Measurements from ENCODE around the gene KCNQ1.
A peak's percentile ranks its signal among the peaks of the same experiment; 100 is the strongest.
"Not testable (repeated sequence)": the region's sequence is repeated elsewhere in the genome, so short reads cannot be mapped to it uniquely, and the experiment has no call there.

The KCNQ1 gene

DNA sequence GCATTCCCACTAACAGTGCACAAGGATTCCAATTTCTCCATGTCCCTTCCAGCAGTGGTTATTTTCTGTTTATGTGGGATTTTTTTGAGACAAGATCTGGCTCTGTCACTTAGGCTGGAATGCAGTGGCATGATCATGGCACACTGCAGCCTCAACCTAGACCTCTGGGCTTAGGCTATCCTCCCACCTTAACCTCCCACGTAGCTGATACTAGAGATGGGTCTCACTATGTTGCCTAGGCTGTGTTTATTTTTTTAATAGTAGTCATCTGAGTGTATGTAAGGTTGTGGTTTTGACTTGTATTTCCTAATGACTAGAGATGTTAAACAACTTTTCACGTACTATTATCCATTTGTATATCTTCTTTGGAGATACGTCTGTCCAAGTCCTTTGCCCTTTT lies 180.4 kb downstream of the KCNQ1 start:
- no peaks in the 10 kb centered on the region for H3K79me1 ChIP-seq (replicated peaks; ENCODE audit: low read length, poor library complexity, severe bottlenecking)
- H3K14ac ChIP-seq (ENCODE audit: low read length in 2 of 2) = no peak overlapping the region

GRCh38 chr11:2630679-2631078 lies 185.9 kb downstream of the KCNQ1 start:
- H3K79me1 ChIP-seq (replicated peaks; ENCODE audit: low read length, poor library complexity, severe bottlenecking) = no peaks in the 10 kb centered on the region
- no peak overlapping the region for H3K4me2 ChIP-seq (ENCODE audit: low read length, poor library complexity, severe bottlenecking)
- no peaks in the 10 kb centered on the region for H3K36me3 ChIP-seq (ENCODE audit: control insufficient read depth in 1 of 2, insufficient read depth in 2 of 2, low read depth in 1 of 2, low read length in 2 of 2)
- H3K23ac ChIP-seq (ENCODE audit: low read length in 2 of 2) = no peak overlapping the region
- no peak overlapping the region for H3K9ac ChIP-seq (ENCODE audit: low read length)
- H3K18ac ChIP-seq (ENCODE audit: low read depth in 1 of 2, low read length in 2 of 2) = no peak overlapping the region
- H2BK15ac ChIP-seq (ENCODE audit: low read depth, poor library complexity, severe bottlenecking) = no peak overlapping the region
- no peak overlapping the region for H2AK5ac ChIP-seq (ENCODE audit: low read length, severe bottlenecking)
- no peak overlapping the region for H3K14ac ChIP-seq (ENCODE audit: low read length in 2 of 2)
- H3K4me1 ChIP-seq (ENCODE audit: control insufficient read depth, insufficient read depth, low read depth, low read length) = no peaks in the 10 kb centered on the region
- H3K4me3 ChIP-seq (ENCODE audit: insufficient read depth in 1 of 2, low read depth in 1 of 2, low read length in 2 of 2) = no peak overlapping the region
- no peak overlapping the region for H2BK120ac ChIP-seq (ENCODE audit: low read depth, low read length)
- H3K9me3 ChIP-seq (ENCODE audit: control insufficient read depth, low read length) = peaks cover 81% of the 10 kb centered on the region
- H2BK12ac ChIP-seq (ENCODE audit: low read length in 2 of 2) = no peak overlapping the region
- no peak overlapping the region for H2BK5ac ChIP-seq (ENCODE audit: low read depth, low read length, poor library complexity, severe bottlenecking)
- no peak overlapping the region for H4K8ac ChIP-seq (ENCODE audit: low read length)
- no peak for DNase-seq
- H3K4ac ChIP-seq (ENCODE audit: low read depth in 1 of 2, low read length in 2 of 2) = no peak overlapping the region
- whole genome bisulfite sequencing = no CpG with 5 or more reads among the region's 1 CpG
- H3K27me3 ChIP-seq (ENCODE audit: control insufficient read depth in 1 of 2, insufficient read depth in 1 of 2, low read length in 2 of 2) = no peaks in the 10 kb centered on the region
- no peak overlapping the region for H4K91ac ChIP-seq (ENCODE audit: low read length)
- no peak overlapping the region for H3K27ac ChIP-seq (ENCODE audit: low read length, poor library complexity, severe bottlenecking)
- no peak overlapping the region for H2AFZ ChIP-seq (ENCODE audit: low read depth, low read length)

More for the DNA sequence above, 180.4 kb downstream of the KCNQ1 start:
- H4K91ac ChIP-seq (ENCODE audit: low read length) = no peak overlapping the region
- no peak overlapping the region for H2AK5ac ChIP-seq (ENCODE audit: low read length, severe bottlenecking)
- 33% methylated on average over 2 of the region's 3 CpGs for WGBS
- no peak overlapping the region for H3K4me3 ChIP-seq (ENCODE audit: insufficient read depth in 1 of 2, low read depth in 1 of 2, low read length in 2 of 2)
- H3K36me3 ChIP-seq (ENCODE audit: control insufficient read depth in 1 of 2, insufficient read depth in 2 of 2, low read depth in 1 of 2, low read length in 2 of 2) = no peaks in the 10 kb centered on the region
- no peak overlapping the region for H4K8ac ChIP-seq (ENCODE audit: low read length)
- no peaks in the 10 kb centered on the region for H3K4me1 ChIP-seq (ENCODE audit: control insufficient read depth, insufficient read depth, low read depth, low read length)
- no peak overlapping the region for H3K4ac ChIP-seq (ENCODE audit: low read depth in 1 of 2, low read length in 2 of 2)
- H2BK12ac ChIP-seq (ENCODE audit: low read length in 2 of 2) = no peak overlapping the region
- peak; percentile 30 for DNase-seq
- no peak overlapping the region for H2BK15ac ChIP-seq (ENCODE audit: low read depth, poor library complexity, severe bottlenecking)
- H3K27ac ChIP-seq (ENCODE audit: low read length, poor library complexity, severe bottlenecking) = no peak overlapping the region
- no peak overlapping the region for H2BK120ac ChIP-seq (ENCODE audit: low read depth, low read length)
- H3K9me3 ChIP-seq (ENCODE audit: control insufficient read depth, low read length) = peaks cover 86% of the 10 kb centered on the region
- H3K9ac ChIP-seq (ENCODE audit: low read length) = no peak overlapping the region
- H2BK5ac ChIP-seq (ENCODE audit: low read depth, low read length, poor library complexity, severe bottlenecking) = no peak overlapping the region
- no peak overlapping the region for H3K23ac ChIP-seq (ENCODE audit: low read length in 2 of 2)
- no peak overlapping the region for H3K18ac ChIP-seq (ENCODE audit: low read depth in 1 of 2, low read length in 2 of 2)
- no peak overlapping the region for H3K4me2 ChIP-seq (ENCODE audit: low read length, poor library complexity, severe bottlenecking)
- no peak overlapping the region for H2AFZ ChIP-seq (ENCODE audit: low read depth, low read length)
- H3K27me3 ChIP-seq (ENCODE audit: control insufficient read depth in 1 of 2, insufficient read depth in 1 of 2, low read length in 2 of 2) = no peaks in the 10 kb centered on the region

GRCh38 chr11:2631161-2631560 lies 186.4 kb downstream of the KCNQ1 start:
- Histone ChIP-seq H4K91ac (ENCODE audit: low read length) (no peak overlapping the region), H2BK120ac (ENCODE audit: low read depth, low read length) (no peak overlapping the region)
- WGBS = 73% methylated on average over 1 of the region's 1 CpG

GRCh38 chr11:2639763-2640162 lies 195.0 kb downstream of the KCNQ1 start:
- H2AK5ac ChIP-seq (ENCODE audit: low read length, severe bottlenecking); H3K4ac ChIP-seq (ENCODE audit: low read depth in 1 of 2, low read length in 2 of 2); H3K4me1 ChIP-seq (ENCODE audit: control insufficient read depth, insufficient read depth, low read depth, low read length); H3K9ac ChIP-seq (ENCODE audit: low read length); H2BK5ac ChIP-seq (ENCODE audit: low read depth, low read length, poor library complexity, severe bottlenecking); H3K36me3 ChIP-seq (ENCODE audit: control insufficient read depth in 1 of 2, insufficient read depth in 2 of 2, low read depth in 1 of 2, low read length in 2 of 2); H3K14ac ChIP-seq (ENCODE audit: low read length in 2 of 2); H2BK120ac ChIP-seq (ENCODE audit: low read depth, low read length); H3K27ac ChIP-seq (ENCODE audit: low read length, poor library complexity, severe bottlenecking); H2AFZ ChIP-seq (ENCODE audit: low read depth, low read length); H2BK12ac ChIP-seq (ENCODE audit: low read length in 2 of 2); DNase-seq; H3K27me3 ChIP-seq (ENCODE audit: control insufficient read depth in 1 of 2, insufficient read depth in 1 of 2, low read length in 2 of 2); H3K23ac ChIP-seq (ENCODE audit: low read length in 2 of 2); H4K8ac ChIP-seq (ENCODE audit: low read length); H3K79me1 ChIP-seq (replicated peaks; ENCODE audit: low read length, poor library complexity, severe bottlenecking); H3K4me2 ChIP-seq (ENCODE audit: low read length, poor library complexity, severe bottlenecking); H3K18ac ChIP-seq (ENCODE audit: low read depth in 1 of 2, low read length in 2 of 2); H4K91ac ChIP-seq (ENCODE audit: low read length); H2BK15ac ChIP-seq (ENCODE audit: low read depth, poor library complexity, severe bottlenecking): not testable (repeated sequence)
- 94% methylated on average over 12 of the region's 13 CpGs for WGBS
- Histone ChIP-seq H3K9me3 (ENCODE audit: control insufficient read depth, low read length) (peaks cover 54% of the 10 kb centered on the region), H3K4me3 (ENCODE audit: insufficient read depth in 1 of 2, low read depth in 1 of 2, low read length in 2 of 2) (peak overlapping the region in 1 of 2 experiments; percentile 29)

More at GRCh38 chr11:2631161-2631560, 186.4 kb downstream of the KCNQ1 start:
- H3K14ac ChIP-seq (ENCODE audit: low read length in 2 of 2) = no peak overlapping the region
- no peak overlapping the region for H2AFZ ChIP-seq (ENCODE audit: low read depth, low read length)
- no peak overlapping the region for H3K9ac ChIP-seq (ENCODE audit: low read length)
- H3K79me1 ChIP-seq (replicated peaks; ENCODE audit: low read length, poor library complexity, severe bottlenecking) = no peaks in the 10 kb centered on the region
- peak overlapping the region in 1 of 2 experiments; percentile 39 for H3K4me3 ChIP-seq (ENCODE audit: insufficient read depth in 1 of 2, low read depth in 1 of 2, low read length in 2 of 2)
- no peaks in the 10 kb centered on the region for H3K27me3 ChIP-seq (ENCODE audit: control insufficient read depth in 1 of 2, insufficient read depth in 1 of 2, low read length in 2 of 2)
- H3K4ac ChIP-seq (ENCODE audit: low read depth in 1 of 2, low read length in 2 of 2) = no peak overlapping the region
- H3K18ac ChIP-seq (ENCODE audit: low read depth in 1 of 2, low read length in 2 of 2) = no peak overlapping the region
- no peaks in the 10 kb centered on the region for H3K36me3 ChIP-seq (ENCODE audit: control insufficient read depth in 1 of 2, insufficient read depth in 2 of 2, low read depth in 1 of 2, low read length in 2 of 2)
- no peak overlapping the region for H3K23ac ChIP-seq (ENCODE audit: low read length in 2 of 2)
- no peak overlapping the region for H2AK5ac ChIP-seq (ENCODE audit: low read length, severe bottlenecking)
- H2BK5ac ChIP-seq (ENCODE audit: low read depth, low read length, poor library complexity, severe bottlenecking) = no peak overlapping the region
- peaks cover 76% of the 10 kb centered on the region for H3K9me3 ChIP-seq (ENCODE audit: control insufficient read depth, low read length)
- no peak overlapping the region for H3K27ac ChIP-seq (ENCODE audit: low read length, poor library complexity, severe bottlenecking)
- H2BK12ac ChIP-seq (ENCODE audit: low read length in 2 of 2) = no peak overlapping the region
- H2BK15ac ChIP-seq (ENCODE audit: low read depth, poor library complexity, severe bottlenecking) = no peak overlapping the region
- H3K4me1 ChIP-seq (ENCODE audit: control insufficient read depth, insufficient read depth, low read depth, low read length) = no peaks in the 10 kb centered on the region
- no peak overlapping the region for H3K4me2 ChIP-seq (ENCODE audit: low read length, poor library complexity, severe bottlenecking)
- H4K8ac ChIP-seq (ENCODE audit: low read length) = no peak overlapping the region
- no peak for DNase-seq

All from mesenchymal stem cell (in vitro differentiated cells and primary cell).